ENCODE results near the gene LETM1. TPM values are rescaled to one million over a fixed set of nuclear protein-coding genes. Genes with fewer than 3 reads are reported as not detected.

Gene LETM1
- total and polyA plus RNA-seq, 2 donors (not counting 1 experiment from before 2014, with no cell fraction given), result 28.5 to 45.1 TPM

GRCh38 chr4:1839282-1839681 lies 16.7 kb downstream of the LETM1 start:
- POLR2A ChIA-PET, result no interaction called here
- H3K4me1 Mint-ChIP-seq, result peaks cover 5% of the 10 kb centered on the region

DNA sequence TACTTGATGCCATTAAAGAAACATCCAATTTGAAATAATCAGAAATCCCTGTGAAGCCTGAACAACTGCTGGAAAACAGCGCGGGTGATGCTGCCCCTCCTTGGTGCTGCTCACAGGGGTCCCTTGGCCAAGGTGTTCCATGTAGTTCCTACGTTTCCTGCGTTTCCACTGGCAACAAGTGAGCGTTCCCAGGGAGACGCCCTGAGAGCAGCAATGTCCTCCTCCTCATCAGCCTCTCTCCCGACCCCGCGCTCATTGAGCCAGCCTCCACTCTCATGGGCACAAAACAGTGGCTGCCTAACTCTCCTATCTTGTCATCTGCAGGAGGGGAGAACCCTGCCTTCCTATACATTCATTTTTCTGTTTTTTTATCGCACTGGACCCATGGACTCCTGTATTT lies 18.9 kb downstream of the LETM1 start:
- H4K20me1 ChIP-seq (ENCODE audit: control insufficient read depth, insufficient read depth, low read length, poor library complexity, severe bottlenecking), result peaks cover 11% of the 10 kb centered on the region
- peaks cover 22% of the 10 kb centered on the region for H3K4me1 Mint-ChIP-seq
- H3K9me3 ChIP-seq (ENCODE audit: control extremely low read depth in 1 of 3, control insufficient read depth in 2 of 3, insufficient read depth in 1 of 3, low read length in 2 of 3), result no peaks in the 10 kb centered on the region
- no peak overlapping the region for H3K27ac Mint-ChIP-seq
- ChIA-PET POLR2A (no interaction called here), CTCF (no interaction called here)
- H3K27me3 Mint-ChIP-seq, result no peaks in the 10 kb centered on the region
- H3K4me2 ChIP-seq (replicated peaks; ENCODE audit: low read depth, low read length, poor library complexity, severe bottlenecking), result no peak overlapping the region
- no peak overlapping the region for H2AFZ ChIP-seq (ENCODE audit: insufficient read depth, low read depth, low read length, poor library complexity, severe bottlenecking)
- intact Hi-C loops (cut with micrococcal nuclease), result no loop called here
- H3K27ac ChIP-seq (ENCODE audit: low read length in 2 of 2), result no peak overlapping the region
- H3K4me1 ChIP-seq (ENCODE audit: control insufficient read depth in 2 of 2, insufficient read depth in 2 of 2, low read length in 2 of 2), result peaks cover 16 to 22% of the 10 kb centered on the region in 2 donors
- no peak overlapping the region for H3K4me3 Mint-ChIP-seq
- no peaks in the 10 kb centered on the region for H3K27me3 ChIP-seq (replicated peaks in 1 of 4; ENCODE audit: control extremely low read depth in 1 of 4, control insufficient read depth in 3 of 4, insufficient read depth in 4 of 4, low read length in 3 of 4)
- WGBS (ENCODE audit: insufficient coverage), result 97% methylated on average over 9 of the region's 10 CpGs
- no peak overlapping the region for H3K4me3 ChIP-seq (ENCODE audit: control extremely low read depth in 1 of 5, extremely low read depth in 1 of 5, insufficient read depth in 1 of 5, low read depth in 2 of 5, low read length in 4 of 5)
- ATAC-seq (ENCODE audit: low read depth) (no peak), DNase-seq (no peak)
- peaks cover 25% of the 10 kb centered on the region for H3K79me2 ChIP-seq (ENCODE audit: control insufficient read depth, insufficient read depth, low read length)
- H3K36me3 ChIP-seq (replicated peaks in 1 of 2; ENCODE audit: control extremely low read depth in 1 of 2, control insufficient read depth in 1 of 2, extremely low read depth in 1 of 2, insufficient read depth in 2 of 2, low read length in 1 of 2), result peaks cover 0 to 62% of the 10 kb centered on the region in 2 experiments
- TF ChIP-seq EZH2 (IDR thresholded peaks at IDR 0.05; ENCODE audit: borderline replicate concordance, insufficient read depth, low read depth, low read length, poor library complexity, severe bottlenecking) (no peak), CTCF (IDR thresholded peaks at IDR 0.05) (no peak)
- no peaks in the 10 kb centered on the region for H3K9me3 Mint-ChIP-seq (ENCODE audit: insufficient read depth)
- H3K9ac ChIP-seq (ENCODE audit: low read length), result no peak overlapping the region

More at GRCh38 chr4:1839282-1839681, 16.7 kb downstream of the LETM1 start:
- intact Hi-C loops (cut with micrococcal nuclease), result no loop called here
- no peak overlapping the region for H3K4me2 ChIP-seq (replicated peaks; ENCODE audit: low read depth, low read length, poor library complexity, severe bottlenecking)
- H3K27ac Mint-ChIP-seq, result no peak overlapping the region
- H3K27ac ChIP-seq (ENCODE audit: low read length in 2 of 2), result no peak overlapping the region
- ATAC-seq (ENCODE audit: low read depth) (no peak), DNase-seq (no peak)
- CTCF ChIA-PET, result no interaction called here
- no peaks in the 10 kb centered on the region for H3K9me3 ChIP-seq (ENCODE audit: control extremely low read depth in 1 of 3, control insufficient read depth in 2 of 3, insufficient read depth in 1 of 3, low read length in 2 of 3)
- peaks cover 31% of the 10 kb centered on the region for H4K20me1 ChIP-seq (ENCODE audit: control insufficient read depth, insufficient read depth, low read length, poor library complexity, severe bottlenecking)
- H3K4me1 ChIP-seq (ENCODE audit: control insufficient read depth in 2 of 2, insufficient read depth in 2 of 2, low read length in 2 of 2), result peaks cover 4 to 5% of the 10 kb centered on the region in 2 donors
- TF ChIP-seq EZH2 (IDR thresholded peaks at IDR 0.05; ENCODE audit: borderline replicate concordance, insufficient read depth, low read depth, low read length, poor library complexity, severe bottlenecking), result no peak
- TF ChIP-seq CTCF (IDR thresholded peaks at IDR 0.05), result no peak
- H3K4me3 ChIP-seq (ENCODE audit: control extremely low read depth in 1 of 5, extremely low read depth in 1 of 5, insufficient read depth in 1 of 5, low read depth in 2 of 5, low read length in 4 of 5), result no peak overlapping the region
- H3K27me3 ChIP-seq (replicated peaks in 1 of 4; ENCODE audit: control extremely low read depth in 1 of 4, control insufficient read depth in 3 of 4, insufficient read depth in 4 of 4, low read length in 3 of 4), result no peaks in the 10 kb centered on the region
- no peak overlapping the region for H3K4me3 Mint-ChIP-seq
- H3K9ac ChIP-seq (ENCODE audit: low read length), result no peak overlapping the region
- H3K9me3 Mint-ChIP-seq (ENCODE audit: insufficient read depth), result no peaks in the 10 kb centered on the region
- 44% methylated on average over 4 of the region's 7 CpGs for WGBS (ENCODE audit: insufficient coverage)
- H3K27me3 Mint-ChIP-seq, result no peaks in the 10 kb centered on the region
- H3K36me3 ChIP-seq (replicated peaks in 1 of 2; ENCODE audit: control extremely low read depth in 1 of 2, control insufficient read depth in 1 of 2, extremely low read depth in 1 of 2, insufficient read depth in 2 of 2, low read length in 1 of 2), result peaks cover 1 to 71% of the 10 kb centered on the region in 2 experiments
- no peak overlapping the region for H2AFZ ChIP-seq (ENCODE audit: insufficient read depth, low read depth, low read length, poor library complexity, severe bottlenecking)
- H3K79me2 ChIP-seq (ENCODE audit: control insufficient read depth, insufficient read depth, low read length), result peaks cover 47% of the 10 kb centered on the region
